ENCODE results near the gene HNRNPA1L2.
"Not testable (repeated sequence)": the region's sequence is repeated elsewhere in the genome, so short reads cannot be mapped to it uniquely, and the experiment has no call there.

HNRNPA1L2 gene

GRCh38 chr13:52646967-52647366, 4.7 kb downstream of the HNRNPA1L2 start:
- no peak for DNase-seq (ENCODE audit: low read depth)

GRCh38 chr13:52650731-52651130, 8.5 kb downstream of the HNRNPA1L2 start:
- DNase-seq (ENCODE audit: low read depth): no peak

- no peak for DNase-seq (ENCODE audit: low read depth)
Observed at GRCh38 chr13:52651897-52652195, 9.6 kb downstream of the HNRNPA1L2 start.

GRCh38 chr13:52652196-52652979, 10.2 kb downstream of the HNRNPA1L2 start, which contains the start of gene SUGT1:
Gene SUGT1 (plus strand): TSS chr13:52652836. CDS start chr13:52652921, 85 bp downstream.
- peak; percentile 93 for DNase-seq (ENCODE audit: low read depth)

GRCh38 chr13:52652980-52653303, 10.7 kb downstream of the HNRNPA1L2 start:
- no peak for DNase-seq (ENCODE audit: low read depth)

GRCh38 chr13:52659340-52659739, 17.1 kb downstream of the HNRNPA1L2 start:
- no peak for DNase-seq (ENCODE audit: low read depth)

GRCh38 chr13:52664272-52664671, 22.0 kb downstream of the HNRNPA1L2 start:
- DNase-seq (ENCODE audit: low read depth): no peak

GRCh38 chr13:52665325-52665724, 23.1 kb downstream of the HNRNPA1L2 start:
- no peak for DNase-seq (ENCODE audit: low read depth)

GRCh38 chr13:52669677-52670076, 27.4 kb downstream of the HNRNPA1L2 start:
- DNase-seq (ENCODE audit: low read depth): no peak

- no peak for DNase-seq (ENCODE audit: low read depth)
Observed at GRCh38 chr13:52670726-52671125, 28.5 kb downstream of the HNRNPA1L2 start.

GRCh38 chr13:52673465-52673864, 31.2 kb downstream of the HNRNPA1L2 start:
- no peak for DNase-seq (ENCODE audit: low read depth)

- no peak for DNase-seq (ENCODE audit: low read depth)
Observed at GRCh38 chr13:52677823-52678222, 35.6 kb downstream of the HNRNPA1L2 start.

- not testable (repeated sequence) for DNase-seq (ENCODE audit: low read depth)
Observed at GRCh38 chr13:52685806-52686205, 43.6 kb downstream of the HNRNPA1L2 start.

- DNase-seq (ENCODE audit: low read depth): no peak
Observed at GRCh38 chr13:52686376-52686775, 44.1 kb downstream of the HNRNPA1L2 start.
